ENCODE measurements around the gene ATP1B2.

Gene ATP1B2

GRCh38 chr17:7686222-7687071 lies 35.7 kb downstream of the ATP1B2 start:
- peak; percentile 90 for DNase-seq

GRCh38 chr17:7687072-7687907 lies 36.6 kb downstream of the ATP1B2 start, which contains the start of gene TP53:
Gene TP53 (minus strand): TSS chr17:7687490. CDS start chr17:7676594, 10,896 bp downstream.
- peak; percentile 98 for DNase-seq

DNA sequence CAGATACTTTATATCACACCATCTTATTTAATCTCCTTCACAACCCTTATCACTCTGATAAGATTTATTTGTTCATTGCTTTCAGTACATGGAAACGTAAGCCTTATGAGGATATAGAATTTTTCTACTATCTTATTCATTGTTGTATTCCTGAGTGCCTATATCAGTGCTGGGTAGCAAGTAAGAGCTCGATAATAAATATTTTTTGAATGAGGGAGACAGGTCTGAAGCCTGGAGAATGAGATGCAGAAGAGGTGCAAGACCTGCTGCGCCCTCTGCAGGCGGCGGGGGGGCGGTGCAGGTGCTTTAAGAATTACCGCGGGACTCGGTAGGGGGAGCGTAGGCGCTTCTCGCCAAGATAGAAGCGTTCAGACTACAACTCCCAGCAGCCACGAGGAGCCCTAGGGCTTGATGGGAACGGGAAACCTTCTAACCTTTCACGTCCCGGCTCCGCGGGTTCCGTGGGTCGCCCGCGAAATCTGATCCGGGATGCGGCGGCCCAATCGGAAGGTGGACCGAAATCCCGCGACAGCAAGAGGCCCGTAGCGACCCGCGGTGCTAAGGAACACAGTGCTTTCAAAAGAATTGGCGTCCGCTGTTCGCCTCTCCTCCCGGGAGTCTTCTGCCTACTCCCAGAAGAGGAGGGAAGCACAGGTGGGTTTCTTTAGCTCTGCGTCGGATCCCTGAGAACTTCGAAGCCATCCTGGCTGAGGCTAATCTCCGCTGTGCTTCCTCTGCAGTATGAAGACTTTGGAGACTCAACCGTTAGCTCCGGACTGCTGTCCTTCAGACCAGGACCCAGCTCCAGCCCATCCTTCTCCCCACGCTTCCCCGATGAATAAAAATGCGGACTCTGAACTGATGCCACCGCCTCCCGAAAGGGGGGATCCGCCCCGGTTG lies 37.4 kb downstream of the ATP1B2 start, which contains the start of gene WRAP53:
TSS of gene WRAP53 (plus strand) at position 570 of the 900 bp plus-strand sequence. CDS start at position 742, 172 bp downstream.
- peak; percentile 100 for DNase-seq

DNA sequence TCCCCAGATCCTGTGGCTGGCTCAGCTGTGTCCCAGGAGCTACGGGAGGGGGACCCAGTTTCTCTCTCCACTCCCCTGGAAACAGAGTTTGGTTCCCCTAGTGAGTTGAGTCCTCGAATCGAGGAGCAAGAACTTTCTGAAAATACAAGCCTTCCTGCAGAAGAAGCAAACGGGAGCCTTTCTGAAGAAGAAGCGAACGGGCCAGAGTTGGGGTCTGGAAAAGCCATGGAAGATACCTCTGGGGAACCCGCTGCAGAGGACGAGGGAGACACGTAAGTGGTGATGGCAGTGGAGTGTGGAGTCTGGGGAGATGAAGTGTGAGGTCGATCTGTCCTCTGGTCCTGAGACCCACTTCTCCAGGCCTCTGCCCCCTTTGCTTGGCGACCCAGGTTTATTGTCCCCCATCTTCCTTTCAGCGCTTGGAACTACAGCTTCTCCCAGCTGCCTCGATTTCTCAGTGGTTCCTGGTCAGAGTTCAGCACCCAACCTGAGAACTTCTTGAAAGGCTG lies 38.1 kb downstream of the ATP1B2 start:
- DNase-seq = no peak

GRCh38 chr17:7695586-7695985 lies 44.9 kb downstream of the ATP1B2 start:
- no peak for DNase-seq

- DNase-seq = no peak
Measured at GRCh38 chr17:7697828-7698588, 47.3 kb downstream of the ATP1B2 start.

- no peak for DNase-seq
Measured at GRCh38 chr17:7700510-7700909, 49.8 kb downstream of the ATP1B2 start.

DNA sequence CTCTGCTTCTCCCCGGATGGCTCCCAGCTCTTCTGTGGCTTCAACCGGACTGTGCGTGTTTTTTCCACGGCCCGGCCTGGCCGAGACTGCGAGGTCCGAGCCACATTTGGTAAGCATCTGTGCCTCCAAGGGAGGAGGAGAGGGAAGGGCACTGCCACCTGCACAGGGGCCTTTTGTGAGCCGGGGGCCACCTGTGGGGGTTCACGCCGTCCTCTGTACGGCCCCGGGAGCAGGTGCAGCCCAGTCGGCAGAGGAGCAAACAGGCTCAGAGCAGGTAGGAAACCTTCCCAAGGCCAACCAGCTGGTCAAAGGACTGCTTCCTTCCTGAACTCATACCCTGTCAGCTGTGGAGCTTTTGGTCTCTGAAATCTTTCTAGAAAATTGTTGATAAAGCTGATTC lies 51.0 kb downstream of the ATP1B2 start:
- no peak for DNase-seq

- peak; percentile 56 for DNase-seq
Measured at GRCh38 chr17:7702776-7703175, 52.0 kb downstream of the ATP1B2 start.

DNA sequence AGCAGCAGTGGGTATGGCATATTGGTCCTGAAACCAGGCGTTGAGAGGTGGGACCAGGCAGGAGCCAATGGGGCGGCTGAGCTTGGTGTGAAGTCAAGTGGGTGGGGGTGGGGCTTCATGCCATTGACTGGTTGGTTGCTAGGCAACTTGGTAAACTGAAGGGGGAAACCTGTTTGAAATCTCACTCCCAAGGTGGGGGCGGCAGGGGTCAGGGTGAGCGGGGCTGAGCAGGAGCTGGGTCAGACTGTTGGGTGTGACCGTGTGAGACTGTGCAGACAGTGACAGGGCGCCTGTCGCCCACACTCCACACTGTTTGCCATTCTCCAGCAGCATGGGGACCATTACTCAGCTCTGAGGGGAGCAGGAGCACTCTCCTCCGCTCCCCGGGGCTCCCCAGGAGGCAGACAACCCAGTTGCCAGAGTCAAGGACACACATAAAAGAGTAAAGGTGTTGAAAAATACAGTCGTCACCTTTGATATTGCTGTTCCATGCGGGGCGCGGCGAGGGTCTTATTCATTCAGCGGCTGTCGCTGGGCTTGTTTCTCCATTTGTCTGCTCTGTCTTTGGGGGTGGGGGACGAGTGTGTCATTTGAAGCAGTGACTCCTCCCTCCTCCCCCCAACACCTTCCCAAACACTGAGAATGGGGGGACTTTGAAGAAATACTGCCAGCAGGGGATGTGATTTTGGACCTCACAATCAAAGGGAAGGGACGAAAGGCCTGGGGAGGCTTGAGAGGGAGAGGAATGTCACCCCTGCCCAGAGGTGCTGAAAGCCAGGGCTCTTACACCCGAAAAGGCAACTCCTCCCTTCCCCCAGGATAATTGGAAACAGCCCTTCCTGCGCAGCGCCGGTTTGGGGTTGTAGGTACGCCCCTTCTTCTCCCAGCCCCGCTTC lies 53.1 kb downstream of the ATP1B2 start:
- peak; percentile 95 for DNase-seq

DNA sequence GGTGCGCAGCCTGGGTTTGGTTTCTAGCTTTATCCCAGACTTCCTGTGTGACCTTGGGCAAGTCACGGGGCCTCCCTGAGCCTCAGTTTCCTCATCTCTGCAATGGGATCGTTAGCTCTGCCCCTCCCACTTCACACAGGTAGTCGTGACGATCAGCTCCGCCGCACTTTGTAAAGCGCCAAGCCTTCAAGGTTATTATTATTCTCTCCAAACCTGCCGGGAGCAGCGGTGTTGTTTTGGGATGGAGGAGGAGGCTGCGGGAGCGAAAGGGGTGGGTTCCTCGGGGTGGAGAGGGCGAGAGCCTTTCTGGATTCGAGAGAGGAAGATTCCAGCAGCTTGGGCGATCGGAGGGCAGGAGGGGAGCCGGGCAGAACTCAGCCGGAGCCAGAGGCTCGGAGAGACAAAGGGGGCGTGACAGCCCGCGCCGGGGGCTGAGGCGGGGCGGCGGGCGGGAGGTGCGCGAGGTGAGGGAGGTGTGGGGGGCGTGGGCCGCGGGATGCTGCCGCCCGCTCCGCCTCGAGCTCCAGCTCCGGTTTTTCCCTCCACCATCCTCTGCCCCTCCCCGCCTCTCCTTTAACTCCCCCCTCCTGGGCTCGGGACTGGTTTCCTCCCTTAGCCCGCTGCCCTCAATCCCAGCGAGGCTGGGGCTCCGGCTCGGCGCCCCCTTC lies 54.0 kb downstream of the ATP1B2 start, which contains the start of gene EFNB3:
TSS of gene EFNB3 (plus strand) at position 602 of the 668 bp plus-strand sequence. CDS start 397 bp downstream, outside the sequence.
- DNase-seq = peak; percentile 94

DNA sequence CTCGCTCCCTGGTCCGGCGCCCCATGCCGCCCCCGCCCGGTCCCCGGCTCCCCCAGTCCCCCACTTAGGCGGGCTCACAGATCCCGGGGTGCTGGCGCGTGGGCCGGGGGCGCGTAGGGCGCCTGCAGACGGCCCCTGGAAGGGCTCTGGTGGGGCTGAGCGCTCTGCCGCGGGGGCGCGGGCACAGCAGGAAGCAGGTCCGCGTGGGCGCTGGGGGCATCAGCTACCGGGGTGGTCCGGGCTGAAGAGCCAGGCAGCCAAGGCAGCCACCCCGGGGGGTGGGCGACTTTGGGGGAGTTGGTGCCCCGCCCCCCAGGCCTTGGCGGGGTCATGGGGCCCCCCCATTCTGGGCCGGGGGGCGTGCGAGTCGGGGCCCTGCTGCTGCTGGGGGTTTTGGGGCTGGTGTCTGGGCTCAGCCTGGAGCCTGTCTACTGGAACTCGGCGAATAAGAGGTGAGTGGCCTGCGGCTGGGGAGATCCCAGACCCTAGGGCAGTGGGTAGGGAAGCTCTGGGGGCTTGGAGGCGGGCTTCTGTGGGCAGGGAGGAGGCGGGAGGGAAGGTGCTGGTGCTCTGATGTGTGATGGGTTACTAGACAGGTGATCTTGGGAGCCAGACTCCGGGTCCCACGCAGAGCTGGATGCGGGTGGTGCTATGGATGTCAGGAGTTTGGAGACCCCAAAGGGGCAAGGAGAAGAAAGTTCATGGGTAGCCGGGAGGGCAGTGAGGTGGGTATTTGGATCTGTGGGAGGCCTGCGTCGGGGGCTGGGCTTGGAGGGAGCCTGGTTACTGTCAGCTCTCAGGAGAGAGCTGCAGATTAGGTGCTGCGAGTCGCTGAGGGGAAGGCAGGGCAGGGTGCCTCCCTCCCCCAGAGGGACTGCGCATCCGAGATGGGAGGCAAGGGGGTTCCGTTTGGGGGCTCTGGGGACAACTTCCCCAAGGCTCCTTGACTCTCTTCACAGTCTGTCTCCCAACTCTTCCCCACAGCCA lies 54.8 kb downstream of the ATP1B2 start:
- DNase-seq = peak; percentile 80

- no peak for DNase-seq
Measured at GRCh38 chr17:7706631-7707354, 56.1 kb downstream of the ATP1B2 start.

Data from islet precursor cell (in vitro differentiated cells).